HG02763 (cell line): ENCODE measurements around the gene RASGEF1B.

ENCODE experiments used
- ATAC-seq: cut with Tn5 transposase; IDR thresholded peaks from one replicate; pipeline ENCODE4 v1.9.1; 2021; ENCODE audit warnings: mild to moderate bottlenecking, moderate library complexity; ENCODE audit not compliant: unreplicated experiment

RASGEF1B gene

GRCh38 chr4:81466841-81467671 lies 4.7 kb downstream of the RASGEF1B start:
- no peak for ATAC-seq

DNA sequence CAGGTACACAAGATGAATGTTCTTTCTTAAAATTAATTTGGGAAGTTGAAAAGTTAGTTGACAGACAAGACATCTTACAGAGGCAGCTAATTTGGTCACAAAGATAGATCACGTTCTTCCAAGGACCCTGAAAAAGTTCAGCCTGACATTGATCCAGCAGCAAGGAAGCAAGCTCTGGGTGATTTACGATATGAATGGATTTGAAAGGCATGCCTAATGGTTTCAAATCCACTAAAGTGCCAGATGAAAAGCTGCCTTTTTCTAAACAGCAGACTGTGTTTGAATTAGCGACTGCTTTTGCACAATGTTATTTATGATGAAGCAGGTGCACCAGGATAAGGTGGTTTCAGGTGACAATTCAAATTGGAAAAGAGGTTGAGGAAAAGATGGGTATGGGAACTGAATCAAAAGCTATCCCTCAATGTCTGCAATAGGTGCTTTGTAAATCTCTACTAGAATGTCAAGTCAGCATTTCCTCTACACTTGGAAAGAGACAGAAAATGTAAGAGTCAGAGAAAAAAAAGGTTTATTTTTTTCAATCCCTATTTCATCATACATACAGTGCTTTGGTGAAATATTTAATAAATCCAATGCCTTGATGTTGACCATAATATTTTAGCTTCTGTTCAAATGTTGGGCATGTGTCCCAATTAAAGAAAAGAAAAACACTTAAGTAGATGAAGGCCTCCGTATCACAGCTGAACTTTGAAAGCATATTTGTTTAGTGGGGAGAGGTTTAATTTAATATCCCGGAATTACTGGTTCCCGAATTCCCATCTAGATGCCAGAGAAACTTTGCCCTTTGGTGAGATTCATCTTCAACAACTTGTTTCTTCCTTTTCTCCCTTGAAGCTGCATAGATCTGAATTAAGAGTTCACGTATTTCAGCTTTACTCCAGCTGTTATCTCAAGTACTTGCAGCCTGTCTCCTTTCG lies 6.0 kb downstream of the RASGEF1B start:
- ATAC-seq: no peak

- ATAC-seq: no peak
These were observed 10.9 kb downstream of the RASGEF1B start for GRCh38 chr4:81460834-81461233.

DNA sequence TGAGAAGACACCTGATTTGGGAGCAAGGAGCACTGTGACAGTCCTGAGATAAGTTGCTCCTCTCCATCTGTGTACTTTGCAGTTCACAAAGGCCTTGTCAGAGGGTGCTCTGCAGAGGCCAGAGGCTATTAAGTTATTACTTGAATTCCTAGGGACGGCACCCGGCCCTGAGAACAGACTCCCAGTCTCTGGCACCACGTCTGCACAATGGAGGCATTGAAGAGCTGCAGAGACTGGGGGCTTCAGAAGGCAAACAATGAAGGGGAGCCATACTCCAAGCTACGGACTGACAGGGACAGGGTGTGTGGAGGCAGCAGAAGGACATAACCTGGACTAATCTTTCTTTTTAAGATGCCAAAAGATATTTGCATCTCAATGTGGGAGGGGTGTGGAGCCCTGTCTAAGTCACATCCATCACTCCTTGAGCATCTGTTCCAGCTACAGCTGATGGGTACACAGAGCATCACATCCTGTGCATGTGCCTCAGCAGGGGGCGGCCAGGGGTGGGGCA lies 11.5 kb downstream of the RASGEF1B start:
- ATAC-seq: no peak

DNA sequence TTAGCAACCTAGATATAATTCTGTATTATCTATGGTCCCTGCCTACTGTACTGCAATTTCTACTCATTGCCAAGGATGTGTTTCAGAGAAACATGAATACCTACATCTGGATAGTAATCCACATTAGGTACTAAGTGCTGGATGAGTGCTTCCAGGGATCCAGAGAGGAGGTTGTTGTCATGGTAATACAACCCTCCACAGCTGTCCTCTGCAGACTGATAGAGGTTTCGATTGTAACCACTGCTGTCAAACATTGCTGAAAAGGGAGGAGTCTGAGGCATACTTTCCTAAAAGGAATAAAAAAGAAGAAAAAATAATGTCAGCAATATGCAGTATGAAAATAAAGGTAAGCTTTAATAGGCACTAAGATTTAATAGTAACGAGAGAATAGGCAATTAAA lies 12.5 kb downstream of the RASGEF1B start:
- no peak for ATAC-seq

GRCh38 chr4:81457921-81458520 lies 13.7 kb downstream of the RASGEF1B start:
- ATAC-seq: no peak

- no peak for ATAC-seq
These were observed 14.4 kb downstream of the RASGEF1B start for GRCh38 chr4:81457345-81457744.

DNA sequence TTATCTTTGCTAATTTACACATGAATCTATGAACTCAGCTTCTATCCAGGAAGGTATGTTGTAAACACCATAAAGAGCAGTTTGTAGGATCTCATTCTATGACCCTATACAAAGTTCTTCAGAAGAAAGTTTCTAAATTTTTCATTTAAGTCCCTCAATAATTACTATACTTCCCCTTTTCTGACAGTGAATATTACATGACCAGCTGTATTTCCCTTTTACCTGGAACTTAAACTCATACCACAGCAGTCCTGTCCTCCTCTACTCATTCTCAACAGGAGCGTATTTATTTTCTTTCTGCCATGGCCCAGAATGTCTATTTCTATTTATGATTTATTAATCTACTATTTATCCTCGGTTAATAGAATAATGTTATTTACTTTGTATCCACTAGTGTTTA lies 15.8 kb downstream of the RASGEF1B start:
- ATAC-seq: no peak

DNA sequence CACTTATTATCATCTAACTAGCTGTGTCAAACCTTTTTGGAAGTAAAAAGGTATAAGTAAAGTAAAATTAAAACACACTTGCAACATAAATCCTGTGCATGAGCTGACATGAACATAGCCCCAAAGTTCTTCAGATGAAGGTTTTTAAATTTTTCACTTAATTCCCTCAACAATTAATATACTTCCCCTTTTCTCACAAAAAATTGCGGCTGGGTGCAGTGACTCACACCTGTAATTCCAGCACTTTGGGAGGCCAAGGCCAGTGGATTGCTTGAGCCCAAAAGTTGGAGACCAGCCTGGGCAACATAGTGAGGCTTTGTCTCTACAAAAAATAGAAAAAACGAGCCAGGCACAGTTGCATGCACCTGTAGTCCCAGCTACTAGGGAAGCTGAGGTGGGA lies 16.8 kb downstream of the RASGEF1B start:
- no peak for ATAC-seq

DNA sequence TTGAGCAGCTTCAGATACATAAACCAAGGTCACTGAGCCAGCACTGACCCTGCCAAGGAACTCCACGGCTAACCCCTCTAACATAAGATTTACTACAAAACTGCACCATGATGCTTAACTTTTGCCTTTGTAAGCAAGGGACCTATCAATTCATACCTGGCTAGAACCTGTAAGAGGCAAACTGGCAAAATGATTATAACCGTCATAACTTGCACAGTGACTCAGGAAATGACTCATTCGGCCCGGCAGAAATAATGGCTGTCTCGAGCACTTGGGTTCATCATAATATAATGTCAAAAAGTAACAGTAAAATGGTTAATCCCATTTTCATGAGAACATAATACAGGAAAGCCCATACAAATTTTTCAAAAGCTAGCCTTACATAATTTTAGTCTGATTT lies 17.2 kb downstream of the RASGEF1B start:
- ATAC-seq: no peak

DNA sequence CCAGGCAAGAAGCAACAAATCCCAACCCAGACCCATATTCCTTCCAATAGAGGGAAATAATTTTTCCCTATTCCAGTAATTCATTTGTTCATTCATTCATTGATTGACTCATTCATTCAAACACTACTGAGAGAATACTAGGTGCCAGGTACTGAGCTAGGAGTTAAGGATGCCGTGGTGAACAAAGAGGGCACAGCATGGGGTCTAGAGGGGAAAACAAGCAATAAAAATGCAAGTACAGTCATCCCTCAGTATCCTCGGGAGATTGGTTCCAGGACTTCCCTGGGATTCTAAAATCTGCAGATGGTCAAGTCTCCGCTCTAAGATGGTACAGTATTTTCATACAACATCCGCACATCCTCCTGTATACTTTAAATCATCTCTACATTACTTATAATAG lies 18.7 kb downstream of the RASGEF1B start:
- no peak for ATAC-seq

DNA sequence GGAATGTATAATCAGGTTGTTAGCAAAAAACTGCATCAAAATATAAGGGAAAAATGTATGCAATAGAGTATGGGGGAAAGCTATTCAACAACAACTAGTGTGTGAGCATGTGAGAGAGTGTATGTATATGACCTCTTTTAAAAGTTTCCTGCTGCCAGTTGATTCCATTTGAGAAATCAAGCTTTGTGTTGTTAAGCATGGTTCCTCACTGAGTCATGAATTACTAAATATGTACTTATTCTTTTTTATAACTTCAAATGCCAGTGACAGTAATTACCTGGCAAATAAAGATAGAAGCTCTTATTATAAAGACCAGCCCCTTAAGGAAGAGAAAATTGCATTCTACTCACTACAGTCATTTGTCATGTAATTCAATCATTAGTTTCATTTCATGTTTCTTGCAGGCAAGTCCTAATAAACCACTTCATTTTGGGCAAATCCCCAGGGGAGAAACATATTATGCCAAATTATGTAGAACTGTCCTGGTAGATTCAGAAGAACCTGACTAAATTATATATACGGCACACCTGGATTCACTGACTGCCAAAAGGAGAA lies 19.2 kb downstream of the RASGEF1B start:
- ATAC-seq: no peak

DNA sequence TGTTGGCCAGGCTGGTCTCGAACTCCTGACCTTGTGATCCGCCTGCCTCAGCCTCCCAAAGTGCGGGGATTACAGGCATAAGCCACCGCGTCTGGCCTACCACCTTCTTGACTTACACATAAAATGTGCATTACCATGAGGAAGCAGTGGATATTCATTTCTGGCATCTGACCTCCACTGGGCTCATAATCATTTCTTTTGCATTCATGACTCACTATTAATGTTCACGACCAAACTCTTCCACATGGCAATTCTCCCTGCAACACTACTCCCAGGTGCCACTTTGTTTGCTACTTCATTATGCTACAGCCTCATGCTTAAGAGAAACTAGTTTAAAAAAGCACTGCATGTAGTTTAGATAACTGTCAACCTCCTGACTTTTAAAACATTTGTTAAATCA lies 22.7 kb downstream of the RASGEF1B start:
- no peak for ATAC-seq

DNA sequence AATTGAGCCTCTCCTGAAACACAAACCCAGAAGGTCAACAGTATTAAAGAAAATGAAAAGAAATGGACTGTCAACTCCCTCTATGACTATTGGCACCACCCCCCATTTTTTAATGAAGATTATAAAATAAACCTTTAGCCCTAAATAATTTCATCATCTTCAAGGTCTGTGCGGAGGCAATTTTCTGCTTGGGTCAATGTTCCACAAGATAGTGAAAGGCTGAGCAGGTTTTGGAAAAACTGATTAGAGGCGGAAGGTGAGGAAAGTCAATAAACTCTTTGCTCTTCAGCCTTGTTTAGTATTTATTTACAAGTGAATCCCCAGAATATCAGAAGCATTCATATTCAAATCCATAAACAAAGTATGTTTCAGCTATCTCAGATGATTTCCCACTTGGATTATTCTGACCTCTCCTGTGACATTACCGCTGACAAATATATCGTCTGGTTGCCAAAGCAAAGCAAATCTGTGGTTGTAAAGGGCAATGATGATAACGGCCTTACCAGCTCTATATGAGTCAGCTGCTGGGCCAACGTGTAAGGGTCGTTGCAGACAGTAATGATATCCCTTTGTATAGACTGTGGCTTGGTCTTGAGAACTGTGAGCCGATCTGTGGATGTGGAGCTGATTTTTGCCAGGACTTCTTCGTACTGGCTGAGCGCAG lies 24.0 kb downstream of the RASGEF1B start:
- no peak for ATAC-seq

DNA sequence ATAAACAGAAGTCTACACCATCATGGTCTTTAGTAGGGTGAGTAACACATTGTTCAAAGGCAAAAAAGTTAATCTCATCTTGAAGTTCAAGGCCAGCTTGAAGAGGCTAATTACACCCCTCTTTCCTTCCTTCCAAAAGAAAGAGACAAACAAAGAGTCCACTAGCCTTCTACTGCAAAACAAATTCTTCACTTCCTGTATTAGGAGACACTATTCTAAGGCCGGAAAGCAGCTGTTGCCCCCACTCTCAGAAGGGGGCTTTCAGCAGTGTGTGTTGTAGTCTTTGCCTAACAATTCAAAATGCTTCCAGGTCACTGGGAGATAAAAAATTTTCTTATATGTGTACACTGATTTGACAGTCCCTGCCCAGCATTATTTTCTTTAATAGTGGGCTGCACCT lies 25.1 kb downstream of the RASGEF1B start:
- ATAC-seq: no peak

- ATAC-seq: no peak
These were observed 26.5 kb downstream of the RASGEF1B start for GRCh38 chr4:81445196-81445595.

DNA sequence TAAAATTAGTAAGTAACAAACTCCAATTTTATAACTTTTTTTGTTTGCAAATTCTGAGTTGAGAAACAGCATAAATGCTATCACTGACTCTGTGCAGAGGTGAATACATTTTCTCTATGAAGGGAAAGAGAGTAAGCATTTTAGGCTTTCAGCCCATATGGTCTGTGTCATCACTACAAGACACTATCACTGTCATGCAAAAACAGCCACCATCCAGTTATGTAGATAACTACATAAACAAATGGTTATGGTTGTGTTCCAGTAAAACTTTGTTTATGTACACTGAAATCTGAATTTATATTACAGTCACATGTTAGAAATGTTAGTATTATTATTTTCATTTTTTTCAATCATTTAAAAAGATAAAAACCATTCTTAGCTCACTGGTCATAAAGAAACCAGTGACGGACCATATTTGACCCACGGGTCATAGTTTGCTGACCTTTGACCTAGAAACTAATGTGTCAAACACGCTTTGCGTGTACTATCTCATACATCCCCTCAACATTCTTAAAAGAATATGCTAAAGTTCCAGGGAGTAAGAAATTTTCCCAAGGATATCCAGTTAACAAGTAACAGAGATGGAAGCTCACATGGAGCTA lies 29.1 kb downstream of the RASGEF1B start:
- ATAC-seq: no peak

GRCh38 chr4:81440949-81441348 lies 30.8 kb downstream of the RASGEF1B start:
- no peak for ATAC-seq

- ATAC-seq: no peak
These were observed 34.6 kb downstream of the RASGEF1B start for GRCh38 chr4:81436941-81437574.

DNA sequence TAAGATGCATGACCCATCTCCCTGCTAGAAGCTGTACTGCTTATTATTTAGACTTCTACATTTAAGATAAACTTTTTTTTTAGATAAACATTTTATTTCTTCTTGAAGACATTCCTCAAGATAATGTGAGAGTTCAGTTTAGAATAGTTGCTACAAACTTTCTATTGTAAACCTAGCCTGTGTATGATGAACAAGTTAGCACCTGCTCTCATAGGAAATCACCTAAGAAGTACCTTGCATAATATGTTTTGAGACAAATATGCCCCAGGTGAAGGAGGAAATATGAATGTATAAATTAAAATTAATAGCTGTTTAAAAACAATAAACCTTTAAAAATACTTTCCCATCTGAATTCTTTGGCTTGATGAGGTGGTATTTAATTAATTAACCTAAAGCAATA lies 35.6 kb downstream of the RASGEF1B start:
- ATAC-seq: no peak
